GM12875 (cell line): ENCODE measurements around the gene UEVLD.

Source experiments
- H3K4me3 ChIP-seq: one replicate; pipeline ENCODE4 v1.5.1; 2011; ENCODE audit warnings: low read depth, low read length, control low read depth
- CTCF ChIP-seq: IDR thresholded peaks from 2 replicates; pipeline ENCODE4 v1.5.1; 2011; ENCODE audit warnings: low read depth, mild to moderate bottlenecking, control low read depth, inconsistent platforms, low read length, moderate library complexity, borderline replicate concordance; ENCODE audit not compliant: insufficient read depth

Gene UEVLD

GRCh38 chr11:18501629-18502028, 86.9 kb downstream of the UEVLD start:
- TF ChIP-seq CTCF = no peak
- no peak overlapping the region for H3K4me3 ChIP-seq

DNA sequence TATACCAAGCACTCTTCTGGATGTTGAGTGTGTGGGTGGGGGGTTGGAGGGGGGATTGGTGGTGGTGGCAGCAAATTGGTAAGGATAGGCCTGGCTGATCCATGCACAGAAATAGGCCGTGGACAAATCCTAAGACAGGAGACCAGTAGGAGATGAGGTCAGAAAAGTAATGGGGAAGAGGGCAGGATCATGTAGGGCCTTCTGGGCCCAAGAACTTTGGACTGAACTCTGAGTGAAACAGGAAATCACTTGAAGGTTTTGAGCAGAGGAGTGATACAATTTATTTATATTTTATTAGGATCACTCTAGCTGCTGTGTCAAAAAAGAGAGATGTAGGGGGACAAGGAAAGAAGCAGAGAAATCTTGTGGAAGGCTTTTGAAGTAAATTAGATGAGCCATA, 90.5 kb downstream of the UEVLD start:
- no peak for TF ChIP-seq CTCF
- H3K4me3 ChIP-seq = no peak overlapping the region

DNA sequence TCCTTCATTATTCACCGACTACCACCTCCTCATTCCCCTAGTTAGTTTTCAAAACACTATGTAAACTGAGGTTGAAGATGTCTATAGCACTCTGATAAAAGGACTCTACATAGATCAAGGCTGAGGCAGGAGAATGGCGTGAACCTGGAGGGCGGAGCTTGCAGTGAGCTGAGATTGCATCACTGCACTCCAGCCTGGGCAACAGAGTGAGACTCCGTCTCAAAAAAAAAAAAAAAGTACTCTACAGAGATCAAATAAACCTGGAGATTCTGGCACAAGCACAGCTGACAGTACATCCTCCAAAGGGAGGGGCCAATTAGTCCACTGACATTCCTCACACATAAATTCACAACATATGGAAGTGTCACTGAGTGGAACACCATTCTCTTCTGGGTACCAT, 92.8 kb downstream of the UEVLD start:
- no peak overlapping the region for H3K4me3 ChIP-seq
- TF ChIP-seq CTCF = no peak

GRCh38 chr11:18495271-18495670, 93.3 kb downstream of the UEVLD start:
- no peak overlapping the region for H3K4me3 ChIP-seq
- TF ChIP-seq CTCF = no peak

- H3K4me3 ChIP-seq = no peak overlapping the region
- TF ChIP-seq CTCF = no peak
Measured at GRCh38 chr11:18493310-18493709, 95.2 kb downstream of the UEVLD start.

- no peak for TF ChIP-seq CTCF
- H3K4me3 ChIP-seq = no peak overlapping the region
Measured at GRCh38 chr11:18492888-18493287, 95.6 kb downstream of the UEVLD start.

- no peak overlapping the region for H3K4me3 ChIP-seq
- no peak for TF ChIP-seq CTCF
Measured at GRCh38 chr11:18491924-18492323, 96.6 kb downstream of the UEVLD start.
